Osteoblast (primary cell): ENCODE data around the gene CAMKMT. TPM values are rescaled to one million over a fixed set of nuclear protein-coding genes. Genes with fewer than 3 reads are reported as not detected.

Experiments
- DNase-seq: peaks from one replicate; pipeline ENCODE4 v3.0.0; 2011; ENCODE audit warnings: low spot score, mixed read lengths; ENCODE audit not compliant: insufficient read length; ENCODE audit errors: missing footprints
- H2AFZ ChIP-seq: 2 replicates; pipeline ENCODE4 v1.6.0; 2011; ENCODE audit warnings: mild to moderate bottlenecking, low read length
- H3K27ac ChIP-seq: 2 replicates; pipeline ENCODE4 v1.5.1; 2011; ENCODE audit warnings: mild to moderate bottlenecking, low read depth, low read length, moderate library complexity
- H3K27me3 ChIP-seq: 2 replicates; pipeline ENCODE4 v1.6.0; 2012; ENCODE audit warnings: mild to moderate bottlenecking, control low read depth, inconsistent platforms, low read length, moderate library complexity; ENCODE audit not compliant: insufficient read depth
- H3K36me3 ChIP-seq: 2 replicates; pipeline ENCODE4 v1.5.1; 2011; ENCODE audit warnings: mild to moderate bottlenecking, low read length, control low read depth, moderate library complexity; ENCODE audit not compliant: insufficient read depth
- H3K4me1 ChIP-seq: 2 replicates; pipeline ENCODE4 v1.5.1; 2011; ENCODE audit warnings: mild to moderate bottlenecking, low read length, control low read depth, moderate library complexity; ENCODE audit not compliant: insufficient read depth
- H3K4me2 ChIP-seq: 2 replicates; pipeline ENCODE4 v1.6.0; 2011; ENCODE audit warnings: mild to moderate bottlenecking, low read length; ENCODE audit not compliant: insufficient read depth
- H3K4me3 ChIP-seq: fragments of 200-600 bp; sonication (generic); 3 replicates; pipeline ENCODE4 v1.5.1; 2012; ENCODE audit warnings: mild to moderate bottlenecking, low read length, inconsistent platforms; ENCODE audit not compliant: insufficient read depth
- H3K79me2 ChIP-seq: 2 replicates; pipeline ENCODE4 v1.6.0; 2012; ENCODE audit warnings: mild to moderate bottlenecking, low read length, control low read depth, inconsistent platforms; ENCODE audit not compliant: insufficient read depth
- H3K9me3 ChIP-seq: 2 replicates; pipeline ENCODE4 v1.5.1; 2011; ENCODE audit warnings: low read depth, low read length, control low read depth
- H4K20me1 ChIP-seq: 2 replicates; pipeline ENCODE4 v1.6.0; 2012; ENCODE audit warnings: mild to moderate bottlenecking, low read length, control low read depth; ENCODE audit not compliant: insufficient read depth
- CTCF ChIP-seq: IDR thresholded peaks from 2 replicates; pipeline ENCODE4 v1.5.1; 2011; ENCODE audit warnings: mild to moderate bottlenecking, low read depth, low read length, moderate library complexity; ENCODE audit errors: extremely low read depth
- total RNA-seq: library from RNA; depleted of rRNA; stranded (reverse); fragments of >200 nt; gene quantifications from 2 replicates; pipeline ENCODE4 v1.2.3, GENCODE V29; 2012

Gene CAMKMT
- total RNA-seq, 1 donor = 7.2 TPM

DNA sequence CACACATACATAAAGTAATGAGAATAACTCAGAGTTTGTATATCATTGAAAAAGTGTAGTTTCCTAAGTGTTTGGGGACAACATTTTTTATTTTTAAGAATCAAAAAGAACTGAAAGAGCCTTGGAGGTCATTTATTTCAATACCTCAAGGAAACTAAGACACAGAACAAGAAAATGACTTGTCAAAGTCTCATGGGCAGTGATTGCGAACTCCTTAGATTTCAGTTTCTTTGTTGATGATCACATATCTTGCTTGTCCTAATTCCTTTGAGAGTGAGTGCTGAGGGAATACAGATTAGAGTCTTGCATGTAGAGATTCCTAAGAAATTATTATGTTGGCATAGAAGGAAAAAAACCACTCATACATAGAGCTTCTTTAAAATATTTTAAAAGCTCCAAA lies 243.8 kb downstream of the CAMKMT start:
- Histone ChIP-seq H3K4me2 (no peak overlapping the region), H3K27me3 (no peaks in the 10 kb centered on the region), H3K9me3 (no peaks in the 10 kb centered on the region), H3K4me3 (no peak overlapping the region), H2AFZ (no peak overlapping the region), H4K20me1 (no peaks in the 10 kb centered on the region), H3K4me1 (no peaks in the 10 kb centered on the region), H3K79me2 (no peaks in the 10 kb centered on the region), H3K27ac (no peak overlapping the region), H3K36me3 (no peaks in the 10 kb centered on the region)
- no peak for DNase-seq
- no peak for TF ChIP-seq CTCF

DNA sequence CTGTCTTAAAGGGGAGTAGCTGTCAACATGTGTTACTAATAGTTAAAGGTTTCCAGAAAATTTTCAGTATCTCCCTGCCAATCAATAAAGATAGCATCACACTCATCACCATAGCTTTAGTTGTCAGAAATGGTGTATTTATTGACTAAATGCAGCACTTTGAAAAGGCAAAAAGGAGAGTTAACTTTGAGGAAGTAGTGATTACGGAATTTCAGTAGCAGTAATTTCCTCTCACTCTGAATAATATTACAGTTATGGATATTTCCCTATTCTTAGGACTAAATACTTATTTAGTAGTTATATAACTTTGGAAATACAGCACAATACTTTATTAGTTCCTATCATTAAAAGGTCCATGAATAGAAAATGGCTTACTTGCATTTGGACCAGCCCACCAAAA lies 250.5 kb downstream of the CAMKMT start:
- Histone ChIP-seq H2AFZ (no peak overlapping the region), H3K4me2 (no peak overlapping the region), H3K4me1 (no peaks in the 10 kb centered on the region), H3K4me3 (no peak overlapping the region), H3K27ac (no peak overlapping the region), H3K27me3 (no peaks in the 10 kb centered on the region), H3K36me3 (no peaks in the 10 kb centered on the region), H3K9me3 (no peaks in the 10 kb centered on the region), H4K20me1 (no peaks in the 10 kb centered on the region), H3K79me2 (no peaks in the 10 kb centered on the region)
- TF ChIP-seq CTCF = no peak
- no peak for DNase-seq

GRCh38 chr2:44614940-44615339 lies 253.2 kb downstream of the CAMKMT start:
- Histone ChIP-seq H3K4me2 (no peak overlapping the region), H3K9me3 (no peaks in the 10 kb centered on the region)

GRCh38 chr2:44615950-44616518 lies 254.3 kb downstream of the CAMKMT start:
- Histone ChIP-seq H3K36me3 (no peaks in the 10 kb centered on the region), H3K4me1 (no peaks in the 10 kb centered on the region), H3K79me2 (no peaks in the 10 kb centered on the region), H4K20me1 (no peaks in the 10 kb centered on the region), H3K4me2 (no peak overlapping the region), H3K27ac (no peak overlapping the region), H3K27me3 (no peaks in the 10 kb centered on the region), H3K9me3 (no peaks in the 10 kb centered on the region), H2AFZ (no peak overlapping the region), H3K4me3 (no peak overlapping the region)
- DNase-seq = no peak
- no peak for TF ChIP-seq CTCF

More at GRCh38 chr2:44614940-44615339, 253.2 kb downstream of the CAMKMT start:
- no peak for DNase-seq
- no peaks in the 10 kb centered on the region for H3K27me3 ChIP-seq
- no peaks in the 10 kb centered on the region for H3K36me3 ChIP-seq
- no peak overlapping the region for H3K27ac ChIP-seq
- no peak overlapping the region for H3K4me3 ChIP-seq
- TF ChIP-seq CTCF = no peak
- no peaks in the 10 kb centered on the region for H4K20me1 ChIP-seq
- H2AFZ ChIP-seq = no peak overlapping the region
- H3K79me2 ChIP-seq = no peaks in the 10 kb centered on the region
- no peaks in the 10 kb centered on the region for H3K4me1 ChIP-seq
